Heart left ventricle (tissue), 16 donors: ENCODE results near the gene FTO. TPM values are rescaled to one million over a fixed set of nuclear protein-coding genes. Genes with fewer than 3 reads are reported as not detected.
"Not testable (repeated sequence)": the region's sequence is repeated elsewhere in the genome, so short reads cannot be mapped to it uniquely, and the experiment has no call there.

ENCODE experiments used
- ATAC-seq, 4 donors: fragments of 200-7000 bp; cut with Tn5 transposase; one replicate each; pipeline ENCODE4 v1.9.1; 2020 to 2022; ENCODE audit warnings: moderate library complexity in 4 of 4, mild to moderate bottlenecking in 3 of 4, moderate number of reproducible peaks in 1 of 4
- DNase-seq, 5 donors: peaks; one replicate each; pipeline ENCODE4 v3.0.0-alpha.2; 2020
- H3K27ac ChIP-seq, 12 donors: fragments of 200-600 bp; sonication (generic) in 4 of 12; one replicate each; pipeline versions ENCODE4 v1.5.0 to v1.8.0; 2016 to 2022; ENCODE audit warnings: mild to moderate bottlenecking in 2 of 12
- H3K27me3 ChIP-seq, 9 donors: fragments of 200-600 bp; sonication (generic) in 2 of 9; one replicate each; pipeline versions ENCODE4 v1.5.1 to v1.8.0; 2016 to 2022; ENCODE audit warnings: mild to moderate bottlenecking in 3 of 9
- H3K36me3 ChIP-seq, 9 donors: fragments of 200-600 bp; sonication (generic) in 2 of 9; one replicate each; pipeline versions ENCODE4 v1.5.0 to v1.8.0; 2018 to 2022; ENCODE audit warnings: mild to moderate bottlenecking in 2 of 9
- H3K4me1 ChIP-seq, 12 donors: fragments of 200-600 bp; sonication (generic) in 4 of 12; one replicate each; pipeline versions ENCODE4 v1.5.0 to v1.8.0; 2016 to 2022; ENCODE audit warnings: mild to moderate bottlenecking in 3 of 12
- H3K4me3 ChIP-seq, 12 donors: fragments of 200-600 bp; sonication (generic) in 4 of 12; one replicate each; pipeline versions ENCODE4 v1.5.0 to v1.8.0; 2017 to 2022; ENCODE audit warnings: mild to moderate bottlenecking in 9 of 12, moderate library complexity in 4 of 12
- H3K9me3 ChIP-seq, 12 donors: fragments of 200-600 bp; sonication (generic) in 4 of 12; one replicate each; pipeline versions ENCODE4 v1.5.0 to v1.8.0; 2016 to 2022; ENCODE audit warnings: mild to moderate bottlenecking in 1 of 12
- CTCF ChIP-seq, 12 donors: fragments of 200-600 bp; sonication (generic) in 4 of 12; IDR thresholded peaks; one replicate each; pipeline versions ENCODE4 v1.5.0 to v1.8.0; 2018 to 2022; ENCODE audit warnings: antibody characterized with exemption in 12 of 12, mild to moderate bottlenecking in 5 of 12
- POLR2A ChIP-seq, 2 donors: fragments of 450-650 bp; IDR thresholded peaks; one replicate each; pipeline ENCODE4 v1.6.1; 2017; ENCODE audit warnings: antibody characterized with exemption in 2 of 2, mild to moderate bottlenecking in 2 of 2, moderate library complexity in 2 of 2
- WGBS, 4 donors: extraction: QIAGEN DNeasy Blood & Tissue Kit in 2 of 4; methylation state at CpG; one replicate each; pipeline versions ENCODE4 v1.1.5 to v1.1.7; 2013 to 2018; 5-methylcytosine and 5-hydroxymethylcytosine counted together
- intact Hi-C, 10 donors: fragments of 100-400 bp; cut with DNase I; formaldehyde crosslinking; loops; one replicate each; pipeline versions ENCODE4 v1.11.1 to v1.14.2; 2022
- polyA plus RNA-seq, 2 donors: library from polyadenylated mRNA; stranded (reverse); fragments of 200-250 nt; gene quantifications; one replicate each; pipeline ENCODE4 v1.2.3, GENCODE V29; 2013
- total RNA-seq, 9 donors: library from RNA; depleted of rRNA in 2 of 9; stranded (reverse); fragments of >200 nt in 2 of 9; fragmentation: NEBNext Ultra II Directional in 3 of 9; extraction: Animal tissue kit (Norgen Biotek cat#: 25700) in 3 of 9; gene quantifications; one replicate each; pipeline versions ENCODE4 v1.1.0 to v1.2.4, GENCODE V29; 2016 to 2023
- donor health status: ischemic (EF 13 %, LVEDD 7.1; RV severe dilation, severe dysfunction).
- donor health status: healthy with polysubstance abuse.
- donor health status: DM: no; HTN: yes; CAD: no.
- donor health status: DM: no; HTN: no; CAD: no.
- donor health status: ischemic (EF 25% LVEDD 6.9; RV normal size, moderate dysfunction).
- donor health status: ischemic (EF 25% LVEDD 5.7; RV mildly dilated, moderate dysfunction).
- donor health status: healthy.
- donor health status: DM: yes; HTN: yes; CAD: no.
- donor health status: ischemic (EF 35%, LVEDD 5.7; RV mildly dilated, moderate dysfunction).
- donor health status: nonischemic (EF 11% LVEDD 7.7; RV severe dilation, severe dysfunction).
- donor health status: DM: yes; HTN: yes; CAD: no.
- donor health status: PGD.
- donor health status: ischemic (EF 29% LVEDD 5.4; RV normal size, mild dysfunction).
- donor health status: nonischemic (EF 23%, LVEDD 6.1; RV moderate dilation, normal function).

The FTO gene
- total and polyA plus RNA-seq, 11 donors: 11.8 to 105 (median 86.8) TPM

- DNase-seq (no peak), ATAC-seq (no peak)
- WGBS, 4 donors: 92 to 97% (median 95%) methylated on average over 1 of the region's 1 CpG
- Histone ChIP-seq H3K4me1 (no peaks in the 10 kb centered on the region), H3K4me3 (no peak overlapping the region), H3K27ac (no peak overlapping the region), H3K9me3 (no peaks in the 10 kb centered on the region), H3K27me3 (no peaks in the 10 kb centered on the region), H3K36me3 (peaks cover 0 to 31% (median 7%) of the 10 kb centered on the region in 9 donors)
- TF ChIP-seq CTCF (IDR thresholded peaks at IDR 0.05) (no peak), POLR2A (IDR thresholded peaks at IDR 0.05) (no peak)
- intact Hi-C loops: no loop called here
Observed at GRCh38 chr16:53695070-53695469, 8.9 kb upstream of the FTO start.

GRCh38 chr16:53698271-53698670 lies 5.7 kb upstream of the FTO start:
- peaks cover 0 to 22% (median 0%) of the 10 kb centered on the region in 9 donors for H3K36me3 ChIP-seq
- H3K4me3 ChIP-seq, DNase-seq, H3K27ac ChIP-seq, H3K9me3 ChIP-seq, ATAC-seq, H3K27me3 ChIP-seq, intact Hi-C loops, H3K4me1 ChIP-seq: not testable (repeated sequence)
- WGBS, 4 donors: 95 to 98% methylated on average over 28 to 31 of the region's 31 CpGs; no CpG with 5 or more reads in 2 of the 4 donors

GRCh38 chr16:53704445-53704813 lies 473 bp downstream of the FTO start:
- Histone ChIP-seq H3K27ac (peak overlapping the region in 11 of 12 donors; percentile 33 to 85 (median 69)), H3K9me3 (no peaks in the 10 kb centered on the region), H3K4me3 (peak overlapping the region; percentile 65 to 93 (median 76)), H3K4me1 (peaks cover 0 to 24% (median 19%) of the 10 kb centered on the region in 12 donors), H3K36me3 (peaks cover 0 to 8% (median 0%) of the 10 kb centered on the region in 9 donors), H3K27me3 (no peaks in the 10 kb centered on the region)
- TF ChIP-seq CTCF (IDR thresholded peaks at IDR 0.05) (no peak), POLR2A (IDR thresholded peaks at IDR 0.05) (no peak)
- intact Hi-C loops: loop anchor here in 3 of 10 donors (1.0 to 10.0 kb wide), 3 partner anchors 8 to 270 kb away; partner anchors contain the start of gene RBL2 (in 1 of the 3)
- WGBS, 4 donors: 5 to 11% (median 9%) methylated on average over 6 of the region's 6 CpGs
- no peak for DNase-seq
- no peak for ATAC-seq

GRCh38 chr16:53707671-53708070 lies 3.7 kb downstream of the FTO start:
- peaks cover 0 to 3% (median 0%) of the 10 kb centered on the region in 9 donors for H3K36me3 ChIP-seq
- no peaks in the 10 kb centered on the region for H3K9me3 ChIP-seq
- TF ChIP-seq POLR2A (IDR thresholded peaks at IDR 0.05) (no peak), CTCF (IDR thresholded peaks at IDR 0.05) (no peak)
- H3K27ac ChIP-seq: no peak overlapping the region
- DNase-seq (no peak), ATAC-seq (no peak)
- WGBS, 4 donors: 58 to 70% (median 66%) methylated on average over 3 of the region's 3 CpGs
- H3K27me3 ChIP-seq: no peaks in the 10 kb centered on the region
- no peak overlapping the region for H3K4me3 ChIP-seq
- intact Hi-C loops: loop anchor here in 1 of 10 donors (10.0 kb wide), 1 partner anchor 273 kb away; the partner anchor contains the start of gene RBL2
- peaks cover 0 to 36% (median 19%) of the 10 kb centered on the region in 12 donors for H3K4me1 ChIP-seq

- peaks cover 0 to 3% (median 0%) of the 10 kb centered on the region in 9 donors for H3K36me3 ChIP-seq
- intact Hi-C loops: loop anchor here in 1 of 10 donors (10.0 kb wide), 1 partner anchor 274 kb away; the partner anchor contains the start of gene RBL2
- TF ChIP-seq POLR2A (IDR thresholded peaks at IDR 0.05) (no peak), CTCF (IDR thresholded peaks at IDR 0.05) (no peak)
- peaks cover 0 to 35% (median 17%) of the 10 kb centered on the region in 12 donors for H3K4me1 ChIP-seq
- no peaks in the 10 kb centered on the region for H3K27me3 ChIP-seq
- no peak overlapping the region for H3K27ac ChIP-seq
- H3K4me3 ChIP-seq: no peak overlapping the region
- 88 to 96% (median 94%) methylated on average over 2 of the region's 2 CpGs for WGBS, 4 donors
- DNase-seq (no peak), ATAC-seq (no peak)
- H3K9me3 ChIP-seq: no peaks in the 10 kb centered on the region
Observed at GRCh38 chr16:53708490-53708889, 4.5 kb downstream of the FTO start.
